Effector memory CD4-positive, alpha-beta T cell (primary cell): ENCODE measurements around the gene SIRT6.

Experiments used
- DNase-seq, 3 donors: peaks; one replicate each; pipeline ENCODE4 v3.0.0-alpha.2; 2020
- H3K27ac ChIP-seq: 2 replicates; pipeline ENCODE4 v1.7.0; 2013; ENCODE audit warnings: mild to moderate bottlenecking, low read length, moderate library complexity; ENCODE audit not compliant: insufficient read depth, poor library complexity, severe bottlenecking
- H3K27me3 ChIP-seq: replicated peaks from 2 replicates; pipeline ENCODE4 v1.7.0; 2013; ENCODE audit warnings: mild to moderate bottlenecking, low read length; ENCODE audit not compliant: insufficient read depth, control insufficient read depth, poor library complexity, severe bottlenecking
- H3K36me3 ChIP-seq: 2 replicates; pipeline ENCODE4 v1.7.0; 2013; ENCODE audit warnings: mild to moderate bottlenecking, low read length, moderate library complexity; ENCODE audit not compliant: control insufficient read depth, insufficient read depth
- H3K4me1 ChIP-seq: 2 replicates; pipeline ENCODE4 v1.7.0; 2013; ENCODE audit warnings: low read length, mild to moderate bottlenecking; ENCODE audit not compliant: control insufficient read depth, insufficient read depth, poor library complexity, severe bottlenecking
- H3K4me3 ChIP-seq: 2 replicates; pipeline ENCODE4 v1.7.0; 2013; ENCODE audit warnings: low read length, low read depth, mild to moderate bottlenecking; ENCODE audit not compliant: insufficient read depth, poor library complexity, severe bottlenecking
- H3K9me3 ChIP-seq: 2 replicates; pipeline ENCODE4 v1.7.0; 2013; ENCODE audit warnings: mild to moderate bottlenecking, low read length, moderate library complexity; ENCODE audit not compliant: control insufficient read depth

SIRT6 gene

DNA sequence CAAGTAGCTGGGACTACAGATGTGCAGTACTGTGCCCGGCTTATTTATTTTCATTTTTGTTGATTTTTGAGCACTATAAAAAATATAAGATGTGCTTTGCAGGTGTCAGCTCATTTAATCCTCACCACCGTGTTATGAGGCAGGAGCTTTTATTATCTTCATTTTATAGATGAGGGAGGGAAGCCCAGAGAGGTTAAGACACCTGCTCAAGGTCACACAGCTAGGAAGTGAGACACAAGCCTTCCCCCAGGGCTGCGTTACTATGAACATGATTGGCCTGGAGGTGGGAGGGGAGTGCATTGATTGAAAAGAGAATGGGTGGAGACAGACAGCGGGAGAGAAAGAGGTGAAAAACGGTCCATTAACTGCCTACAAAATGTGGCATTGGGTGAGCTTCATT is 7.3 kb upstream of the SIRT6 start:
- Histone ChIP-seq H3K9me3 (no peaks in the 10 kb centered on the region), H3K36me3 (no peaks in the 10 kb centered on the region), H3K27ac (no peak overlapping the region), H3K27me3 (no peaks in the 10 kb centered on the region), H3K4me1 (no peaks in the 10 kb centered on the region), H3K4me3 (no peak overlapping the region)
- no peak for DNase-seq

- Histone ChIP-seq H3K4me1 (no peaks in the 10 kb centered on the region), H3K27me3 (no peaks in the 10 kb centered on the region), H3K9me3 (no peaks in the 10 kb centered on the region), H3K36me3 (no peaks in the 10 kb centered on the region), H3K4me3 (no peak overlapping the region), H3K27ac (no peak overlapping the region)
- DNase-seq, result no peak
Measured at GRCh38 chr19:4187313-4188122, 5.2 kb upstream of the SIRT6 start.

- peak; percentile 28 to 58 (median 50) for DNase-seq
- H3K4me1 ChIP-seq, result peaks cover 9% of the 10 kb centered on the region
- H3K9me3 ChIP-seq, result no peaks in the 10 kb centered on the region
- no peaks in the 10 kb centered on the region for H3K27me3 ChIP-seq
- H3K4me3 ChIP-seq, result no peak overlapping the region
- no peak overlapping the region for H3K27ac ChIP-seq
- H3K36me3 ChIP-seq, result no peaks in the 10 kb centered on the region
Measured at GRCh38 chr19:4186087-4186993, 4.0 kb upstream of the SIRT6 start.

- Histone ChIP-seq H3K4me3 (no peak overlapping the region), H3K27ac (no peak overlapping the region), H3K27me3 (no peaks in the 10 kb centered on the region), H3K4me1 (peaks cover 17% of the 10 kb centered on the region), H3K9me3 (no peaks in the 10 kb centered on the region), H3K36me3 (no peaks in the 10 kb centered on the region)
- DNase-seq, result no peak
Measured at GRCh38 chr19:4185413-4186086, 3.2 kb upstream of the SIRT6 start.

GRCh38 chr19:4184718-4185352 is 2.5 kb upstream of the SIRT6 start:
- Histone ChIP-seq H3K4me1 (peaks cover 21% of the 10 kb centered on the region), H3K4me3 (no peak overlapping the region), H3K27me3 (no peaks in the 10 kb centered on the region), H3K9me3 (no peaks in the 10 kb centered on the region), H3K36me3 (peaks cover under 1% of the 10 kb centered on the region), H3K27ac (no peak overlapping the region)
- no peak for DNase-seq

DNA sequence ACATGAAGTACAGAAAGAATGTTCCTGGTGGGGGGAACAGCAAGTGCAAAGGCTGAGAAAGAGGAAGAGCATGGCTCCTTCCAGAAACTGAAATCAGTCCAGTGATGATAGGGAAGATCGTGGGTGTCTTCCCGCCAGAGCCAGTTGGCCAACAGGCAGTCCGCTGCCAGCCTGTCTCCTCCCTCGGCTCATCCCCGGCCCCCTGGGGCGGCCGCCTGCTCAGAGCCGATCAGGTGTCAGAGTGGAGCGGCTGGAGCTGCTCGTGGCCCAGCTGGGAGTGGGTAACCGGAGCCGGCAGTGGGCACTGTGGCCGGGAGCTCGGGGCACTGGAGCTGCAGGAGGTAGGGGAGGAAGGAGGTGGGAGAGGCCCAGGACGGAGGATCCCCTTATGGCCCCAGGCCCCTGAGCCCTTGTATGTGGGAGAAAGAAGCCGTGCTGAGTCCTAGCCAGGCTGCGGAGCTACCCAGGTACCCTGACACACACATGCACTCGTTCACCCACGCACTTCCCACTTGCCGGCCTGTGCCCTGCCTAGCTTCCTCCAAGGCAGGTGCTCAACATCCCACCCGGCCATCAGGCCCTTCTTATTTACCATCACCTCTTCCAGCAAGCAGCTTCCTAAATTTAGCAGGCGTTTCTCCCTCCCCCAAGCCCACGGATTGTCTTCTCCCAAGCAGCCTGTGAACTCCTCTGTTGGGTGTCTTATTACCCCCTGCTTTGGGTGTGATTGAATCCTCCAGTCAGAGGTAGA is 1.8 kb upstream of the SIRT6 start:
- peaks cover 3% of the 10 kb centered on the region for H3K36me3 ChIP-seq
- no peak for DNase-seq
- no peaks in the 10 kb centered on the region for H3K9me3 ChIP-seq
- no peaks in the 10 kb centered on the region for H3K27me3 ChIP-seq
- H3K27ac ChIP-seq, result no peak overlapping the region
- H3K4me3 ChIP-seq, result no peak overlapping the region
- peaks cover 21% of the 10 kb centered on the region for H3K4me1 ChIP-seq

DNA sequence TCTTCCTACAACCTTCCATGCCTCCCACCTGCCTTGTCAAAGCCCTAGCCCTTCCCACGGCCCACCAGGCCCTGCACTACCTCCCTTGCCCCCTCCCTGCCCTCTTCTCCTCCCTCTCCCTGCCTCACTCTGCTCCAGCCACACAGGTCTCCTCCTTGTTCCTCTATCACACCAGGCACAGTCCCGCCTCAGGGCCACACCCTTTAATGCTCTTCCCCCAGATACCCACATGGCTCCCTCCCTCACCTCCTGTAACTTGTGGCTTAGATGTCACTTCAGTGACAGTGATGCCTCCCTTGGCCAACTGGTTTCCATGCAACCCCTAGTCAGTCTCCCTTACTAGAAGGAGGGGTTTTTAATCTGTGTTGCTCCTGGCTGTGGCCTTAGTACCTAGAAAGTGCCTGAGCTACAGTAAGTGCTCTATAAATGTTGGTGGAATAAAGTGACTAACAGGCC is 1.3 kb downstream of the SIRT6 start:
- Histone ChIP-seq H3K36me3 (peaks cover 12% of the 10 kb centered on the region), H3K4me3 (no peak overlapping the region), H3K9me3 (no peaks in the 10 kb centered on the region), H3K4me1 (peaks cover 21% of the 10 kb centered on the region), H3K27me3 (no peaks in the 10 kb centered on the region), H3K27ac (no peak overlapping the region)
- DNase-seq, result no peak

DNA sequence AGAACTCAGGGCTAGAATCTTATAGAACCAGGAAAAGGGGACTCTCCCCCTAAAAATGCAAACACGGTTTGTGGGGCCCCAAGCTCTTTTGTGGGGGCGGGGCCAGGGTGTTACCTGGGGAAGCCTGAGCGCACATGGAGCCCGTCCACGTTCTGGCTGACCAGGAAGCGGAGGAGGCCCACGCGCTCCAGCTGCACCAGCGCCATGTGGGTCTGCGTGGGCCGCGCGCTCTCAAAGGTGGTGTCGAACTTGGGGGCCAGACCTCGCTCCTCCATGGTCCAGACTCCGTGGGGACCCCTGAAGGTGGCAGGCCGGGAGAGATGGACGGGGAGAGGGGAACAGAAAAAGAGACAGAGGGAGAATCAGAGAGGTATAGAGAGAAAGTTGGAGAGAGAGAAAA is 3.4 kb downstream of the SIRT6 start:
- no peak for DNase-seq
- peaks cover 19% of the 10 kb centered on the region for H3K36me3 ChIP-seq
- no peaks in the 10 kb centered on the region for H3K9me3 ChIP-seq
- H3K27ac ChIP-seq, result no peak overlapping the region
- peaks cover 21% of the 10 kb centered on the region for H3K4me1 ChIP-seq
- no peaks in the 10 kb centered on the region for H3K27me3 ChIP-seq
- no peak overlapping the region for H3K4me3 ChIP-seq

- no peaks in the 10 kb centered on the region for H3K27me3 ChIP-seq
- peaks cover 23% of the 10 kb centered on the region for H3K4me1 ChIP-seq
- H3K27ac ChIP-seq, result no peak overlapping the region
- H3K9me3 ChIP-seq, result no peaks in the 10 kb centered on the region
- H3K36me3 ChIP-seq, result peaks cover 19% of the 10 kb centered on the region
- no peak overlapping the region for H3K4me3 ChIP-seq
- DNase-seq, result no peak
Measured at GRCh38 chr19:4177146-4177545, 5.2 kb downstream of the SIRT6 start.
